Stimulated activated CD8-positive, alpha-beta memory T cell treated with anti-CD3 and anti-CD28 coated beads, Interleukin-7, amount 100 ng/mL, for 1 hour (primary cell): ENCODE results near the gene MAGEF1.

Experiments used
- DNase-seq, 2 donors: peaks; one replicate each; pipeline ENCODE4 v3.0.0-alpha.2; 2020; ENCODE audit warnings: low read depth in 2 of 2

MAGEF1 gene

DNA sequence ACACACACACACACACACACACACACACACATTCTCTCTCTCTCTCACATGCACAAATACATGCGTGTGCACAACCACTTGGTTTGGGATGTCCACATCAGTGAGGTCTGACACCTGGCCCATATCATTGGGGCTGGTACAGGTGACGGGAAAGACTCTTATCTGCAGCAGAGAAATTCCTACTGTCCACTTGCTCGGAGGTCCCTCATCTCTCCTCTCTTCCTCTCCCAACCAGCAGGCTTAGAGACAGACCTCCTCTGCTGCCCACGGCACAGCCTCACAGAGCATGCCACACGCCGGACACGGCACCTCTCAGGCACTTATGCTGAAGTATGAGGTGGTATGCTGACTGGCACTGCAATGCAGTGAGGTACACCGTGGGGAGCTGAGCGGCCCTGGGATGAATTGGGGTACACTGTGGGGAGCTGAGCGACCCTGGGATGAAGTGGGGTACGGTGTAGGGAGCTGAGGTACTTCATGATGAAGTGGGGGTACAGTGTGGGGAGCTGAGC, 41.7 kb downstream of the MAGEF1 start:
- no peak for DNase-seq

DNA sequence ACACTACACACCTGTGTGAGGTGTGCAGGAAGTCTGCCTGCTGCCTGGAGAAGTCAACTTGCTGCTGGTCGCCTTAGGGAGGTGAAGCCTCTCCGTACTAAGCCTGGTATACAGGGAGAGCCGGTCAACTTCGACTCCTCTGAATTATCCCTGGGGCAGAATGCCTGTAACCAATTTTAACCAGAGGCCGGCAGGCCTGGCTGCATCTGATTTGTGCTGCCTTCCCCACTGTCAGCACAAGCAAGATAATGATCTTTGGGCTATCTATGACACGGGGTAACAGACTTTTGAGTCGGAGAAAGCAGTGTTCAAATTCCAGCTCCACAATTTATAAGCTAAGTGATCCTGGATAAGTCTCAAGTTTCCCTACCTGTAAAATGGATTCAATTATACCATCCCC, 42.3 kb downstream of the MAGEF1 start:
- DNase-seq = no peak

DNA sequence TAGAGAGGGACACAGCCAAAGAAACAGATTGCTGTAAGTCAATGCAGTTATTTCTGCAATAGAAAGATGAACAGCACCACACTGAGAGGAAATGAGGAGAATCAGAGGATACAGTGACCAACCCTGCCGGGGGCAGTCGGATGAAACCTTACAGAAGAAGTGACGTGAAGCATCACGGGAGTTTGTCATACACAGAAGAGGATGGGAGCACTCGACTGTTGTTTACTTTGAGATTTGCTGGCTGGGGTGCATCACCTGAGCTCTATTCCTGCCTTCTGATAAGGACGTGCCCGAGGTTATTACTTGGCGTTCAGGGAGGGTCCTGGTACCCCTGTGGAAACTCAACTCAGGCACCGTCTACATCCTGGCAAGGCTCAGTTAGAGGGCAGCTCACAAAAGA, 45.4 kb downstream of the MAGEF1 start:
- no peak for DNase-seq

DNA sequence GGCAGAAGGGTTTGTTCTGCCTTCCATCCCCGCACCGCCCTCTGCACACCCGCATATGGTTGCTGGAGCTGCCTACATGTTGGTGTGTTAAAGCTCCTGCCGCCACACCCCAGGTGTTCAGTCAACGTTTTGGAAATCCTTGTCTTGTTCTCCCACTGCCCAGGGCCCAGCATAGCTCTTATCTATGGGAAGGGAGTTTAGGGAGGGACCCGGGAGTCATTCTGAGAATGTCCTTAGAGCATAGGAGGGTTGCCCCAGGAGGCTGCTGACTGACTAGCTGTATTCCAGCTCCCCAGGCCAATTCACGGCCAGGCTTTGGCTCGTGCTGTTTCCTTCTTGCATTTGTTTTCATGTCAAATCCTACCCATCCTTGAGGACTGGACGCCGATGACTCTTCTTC, 46.8 kb downstream of the MAGEF1 start:
- no peak for DNase-seq

DNA sequence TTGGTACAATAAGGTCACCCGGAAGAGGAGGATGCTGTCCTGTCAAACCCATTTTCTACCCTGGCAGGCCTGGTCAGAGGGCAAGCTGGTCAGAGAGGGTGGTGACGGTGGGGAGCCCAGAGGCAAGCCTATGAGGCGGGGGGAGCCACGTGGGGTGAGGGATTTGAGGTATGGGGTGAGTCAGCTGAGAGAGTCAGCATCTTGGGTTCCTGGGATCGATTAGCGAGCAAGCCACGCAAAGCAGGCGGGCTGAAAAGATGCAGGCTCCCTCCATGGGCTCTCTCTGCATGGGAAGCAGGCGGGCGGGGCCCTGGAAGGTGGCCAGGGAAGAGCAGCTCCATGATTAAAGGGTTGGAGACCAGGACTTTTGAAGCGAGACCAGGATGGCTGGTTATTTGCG, 48.1 kb downstream of the MAGEF1 start:
- no peak for DNase-seq

DNA sequence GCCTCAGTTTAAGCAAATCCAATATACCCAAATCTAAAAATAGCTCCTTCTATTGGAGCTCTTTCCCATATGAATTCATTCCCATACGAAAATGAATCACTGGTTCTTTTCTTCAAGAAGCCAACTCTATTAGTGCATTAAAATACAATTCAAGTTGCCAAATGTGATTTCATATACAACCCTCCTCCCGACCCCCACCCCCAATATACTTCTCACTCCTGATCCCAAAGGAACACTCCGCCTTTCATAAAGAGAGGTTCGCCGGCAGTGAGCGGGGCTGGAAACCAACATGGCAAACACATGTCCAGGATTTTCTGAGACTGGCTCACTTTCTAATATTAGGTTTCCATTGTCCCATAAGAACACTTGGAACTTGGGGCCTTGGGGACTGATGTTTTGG, 48.5 kb downstream of the MAGEF1 start:
- no peak for DNase-seq

DNA sequence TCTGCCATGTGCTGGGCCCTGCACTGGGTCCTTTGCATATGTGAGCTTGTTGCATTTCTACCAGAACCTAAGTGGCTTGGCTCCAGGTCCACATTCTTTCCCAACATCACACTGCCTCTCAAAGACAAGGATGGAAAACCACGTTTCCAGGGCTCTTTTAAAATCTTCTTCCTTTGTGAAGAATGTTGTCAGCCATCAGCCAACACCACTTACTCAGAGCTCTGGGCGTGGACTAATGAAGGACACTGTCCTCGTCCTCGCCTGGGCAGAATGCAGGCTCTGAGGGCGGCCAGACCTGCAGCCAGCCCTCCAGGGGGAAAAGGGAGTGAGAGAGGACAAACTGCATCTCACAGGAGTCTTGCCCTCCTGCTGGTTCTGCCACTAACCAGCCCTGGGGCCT, 49.7 kb downstream of the MAGEF1 start:
- DNase-seq = no peak

DNA sequence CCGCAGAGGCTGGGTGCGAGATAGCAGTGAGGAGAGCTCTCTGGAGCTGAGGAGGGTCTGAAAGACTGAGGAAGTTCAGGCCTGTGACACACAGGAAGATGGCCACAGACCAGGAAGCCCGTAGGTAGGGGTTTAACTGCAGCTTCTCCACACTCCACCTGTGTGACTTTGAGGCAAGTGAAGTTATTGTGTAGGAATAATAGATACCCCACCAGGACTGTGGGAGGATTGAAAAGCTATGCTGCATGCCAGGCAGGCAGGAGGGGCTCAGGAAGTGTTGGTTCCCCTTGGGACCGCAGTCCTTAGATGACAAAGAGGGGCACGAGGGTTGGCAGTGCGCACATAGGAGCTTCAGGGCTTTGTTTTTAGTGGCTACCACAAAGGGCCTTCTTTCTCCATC, 50.9 kb downstream of the MAGEF1 start:
- DNase-seq = no peak
